Neural cell (in vitro differentiated cells): ENCODE measurements around the gene SLC35E3. TPM values are rescaled to one million over a fixed set of nuclear protein-coding genes. Genes with fewer than 3 reads are reported as not detected.

Source experiments
- H2AFZ ChIP-seq: fragments of 200-600, 300-800 bp; sonication (generic), shearing (Covaris generic); 2 replicates; pipeline ENCODE4 v1.6.0; 2014; ENCODE audit warnings: low read depth, mild to moderate bottlenecking, antibody characterized with exemption, low read length, moderate library complexity
- H3F3A ChIP-seq: fragments of 200-600 bp; shearing (Covaris generic); 2 replicates; pipeline ENCODE4 v1.6.1; 2016; ENCODE audit warnings: mild to moderate bottlenecking, moderate library complexity, mixed read lengths, antibody characterized with exemption, low read length; ENCODE audit not compliant: insufficient read depth, poor library complexity, severe bottlenecking
- H3K27ac ChIP-seq: fragments of 200-600, 300-800 bp; sonication (generic), shearing (Covaris generic); 2 replicates; pipeline ENCODE4 v1.5.1; 2014; ENCODE audit warnings: mild to moderate bottlenecking, low read length, moderate library complexity
- H3K27me3 ChIP-seq: fragments of 300-800, 200-600 bp; sonication (generic), shearing (Covaris generic); 2 replicates; pipeline ENCODE4 v1.6.0; 2014; ENCODE audit warnings: mild to moderate bottlenecking, low read depth, low read length, moderate library complexity; ENCODE audit not compliant: insufficient read depth
- H3K36me3 ChIP-seq: fragments of 300-800, 200-600 bp; sonication (generic), shearing (Covaris generic); 2 replicates; pipeline ENCODE4 v1.5.1; 2014; ENCODE audit warnings: mild to moderate bottlenecking, antibody characterized with exemption, low read length, moderate library complexity; ENCODE audit not compliant: insufficient read depth
- H3K4me2 ChIP-seq: fragments of 300-800, 200-600 bp; sonication (generic), shearing (Covaris generic); 2 replicates; pipeline ENCODE4 v1.6.0; 2014; ENCODE audit warnings: mild to moderate bottlenecking, low read length
- H3K4me3 ChIP-seq: fragments of 300-800, 200-600 bp; sonication (generic), shearing (Covaris generic); 2 replicates; pipeline ENCODE4 v1.5.1; 2014; ENCODE audit warnings: mild to moderate bottlenecking, low read length, moderate library complexity
- H3K79me2 ChIP-seq: fragments of 200-600 bp; shearing (Covaris generic); replicated peaks from 2 replicates; pipeline ENCODE4 v1.6.0; 2014; ENCODE audit warnings: mild to moderate bottlenecking, low read length, moderate library complexity; ENCODE audit not compliant: insufficient read depth
- H3K9ac ChIP-seq: fragments of 300-800, 200-600 bp; sonication (generic), shearing (Covaris generic); 2 replicates; pipeline ENCODE4 v1.6.1; 2016; ENCODE audit warnings: mild to moderate bottlenecking, low read length, mixed read lengths
- H3K9me2 ChIP-seq: fragments of 200-600 bp; shearing (Covaris generic); 2 replicates; pipeline ENCODE4 v1.6.1; 2016; ENCODE audit warnings: mild to moderate bottlenecking, low read length, mixed read lengths; ENCODE audit not compliant: insufficient read depth
- H3K9me3 ChIP-seq: fragments of 200-600, 300-800 bp; sonication (generic), shearing (Covaris generic); 2 replicates; pipeline ENCODE4 v1.6.1; 2016; ENCODE audit warnings: mild to moderate bottlenecking, mixed run types, low read length, moderate library complexity, mixed read lengths
- H4K20me1 ChIP-seq: fragments of 200-600 bp; shearing (Covaris generic); 2 replicates; pipeline ENCODE4 v1.6.1; 2016; ENCODE audit warnings: mild to moderate bottlenecking, mixed run types; ENCODE audit not compliant: insufficient read depth
- EP300 ChIP-seq: fragments of 450-650 bp; conservative IDR thresholded peaks from 2 replicates; pipeline ENCODE4 v1.6.1; 2014; ENCODE audit warnings: antibody characterized with exemption, mild to moderate bottlenecking, moderate library complexity; ENCODE audit not compliant: poor library complexity, severe bottlenecking
- EZH2 ChIP-seq: fragments of 200-600, 300-800 bp; shearing (Covaris generic), sonication (generic); IDR thresholded peaks from 2 replicates; pipeline ENCODE4 v1.6.1; 2014; ENCODE audit warnings: antibody characterized with exemption, low read length, borderline replicate concordance, mild to moderate bottlenecking; ENCODE audit not compliant: insufficient read depth, poor library complexity, severe bottlenecking
- MXI1 ChIP-seq: fragments of 450-650 bp; conservative IDR thresholded peaks from 2 replicates; pipeline ENCODE4 v1.6.1; 2014; ENCODE audit warnings: antibody characterized with exemption, mild to moderate bottlenecking; ENCODE audit not compliant: poor library complexity, severe bottlenecking
- POLR2AphosphoS5 ChIP-seq: IDR thresholded peaks from 2 replicates; pipeline ENCODE4 v1.6.1; 2012
- RAD21 ChIP-seq: fragments of 450-650 bp; conservative IDR thresholded peaks from 2 replicates; pipeline ENCODE4 v1.6.1; 2014; ENCODE audit warnings: antibody characterized with exemption, mild to moderate bottlenecking, moderate library complexity
- SMC3 ChIP-seq: fragments of 450-650 bp; conservative IDR thresholded peaks from 2 replicates; pipeline ENCODE4 v1.6.1; 2014; ENCODE audit warnings: antibody characterized with exemption, mild to moderate bottlenecking, moderate library complexity; ENCODE audit not compliant: poor library complexity
- TAF1 ChIP-seq: IDR thresholded peaks from 2 replicates; pipeline ENCODE4 v1.6.1; 2012; ENCODE audit warnings: low read depth
- polyA plus RNA-seq: library from polyadenylated mRNA; depleted of rRNA; stranded (reverse); fragments of >200 nt; gene quantifications from 2 replicates; pipeline ENCODE4 v1.2.3, GENCODE V29; 2014
- TF ChIP-seq, protein P1 (sequence below): fragments of 450-650 bp; IDR thresholded peaks from 2 replicates; pipeline ENCODE4 v1.5.1; 2014; ENCODE audit warnings: antibody characterized with exemption, mild to moderate bottlenecking, moderate library complexity; ENCODE audit not compliant: poor library complexity, severe bottlenecking
- TF ChIP-seq, protein P2 (sequence below): IDR thresholded peaks from 2 replicates; pipeline ENCODE4 v1.6.1; 2012; ENCODE audit warnings: borderline replicate concordance

Gene SLC35E3
- polyA plus RNA-seq, 1 donor from 2014 or later: 10.5 TPM

DNA sequence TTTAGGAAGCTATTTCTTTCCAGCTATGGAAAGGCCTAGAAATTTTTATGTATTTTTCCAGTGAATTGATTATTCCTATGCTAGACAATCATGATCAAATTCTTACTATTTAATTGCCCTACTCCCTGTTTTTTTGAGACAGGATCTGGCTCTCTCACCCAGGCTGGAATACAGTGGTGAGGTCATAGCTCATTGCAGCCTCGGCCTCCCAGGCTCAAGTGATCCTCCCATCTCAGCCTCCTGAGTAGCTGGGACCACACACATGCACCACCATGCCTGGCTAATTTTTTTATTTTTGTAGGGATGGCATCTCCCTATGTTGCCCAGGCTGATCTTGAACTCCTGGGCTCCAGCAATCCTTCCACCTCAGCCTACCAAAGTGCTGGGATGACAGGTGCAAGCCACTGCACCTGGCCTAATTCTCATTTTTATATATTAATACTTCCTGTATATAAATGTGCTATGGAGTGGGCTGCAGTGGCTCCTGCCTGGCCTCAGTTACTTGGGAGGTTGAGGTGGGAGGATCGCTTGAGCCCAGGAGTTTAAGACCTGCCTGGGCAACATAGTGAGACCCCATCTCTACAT lies 46.0 kb downstream of the SLC35E3 start:
- H3K4me2 ChIP-seq: no peak overlapping the region
- H3K9me2 ChIP-seq: no peaks in the 10 kb centered on the region
- H3K9me3 ChIP-seq: no peaks in the 10 kb centered on the region
- no peaks in the 10 kb centered on the region for H3F3A ChIP-seq
- TF ChIP-seq, protein P1, sequence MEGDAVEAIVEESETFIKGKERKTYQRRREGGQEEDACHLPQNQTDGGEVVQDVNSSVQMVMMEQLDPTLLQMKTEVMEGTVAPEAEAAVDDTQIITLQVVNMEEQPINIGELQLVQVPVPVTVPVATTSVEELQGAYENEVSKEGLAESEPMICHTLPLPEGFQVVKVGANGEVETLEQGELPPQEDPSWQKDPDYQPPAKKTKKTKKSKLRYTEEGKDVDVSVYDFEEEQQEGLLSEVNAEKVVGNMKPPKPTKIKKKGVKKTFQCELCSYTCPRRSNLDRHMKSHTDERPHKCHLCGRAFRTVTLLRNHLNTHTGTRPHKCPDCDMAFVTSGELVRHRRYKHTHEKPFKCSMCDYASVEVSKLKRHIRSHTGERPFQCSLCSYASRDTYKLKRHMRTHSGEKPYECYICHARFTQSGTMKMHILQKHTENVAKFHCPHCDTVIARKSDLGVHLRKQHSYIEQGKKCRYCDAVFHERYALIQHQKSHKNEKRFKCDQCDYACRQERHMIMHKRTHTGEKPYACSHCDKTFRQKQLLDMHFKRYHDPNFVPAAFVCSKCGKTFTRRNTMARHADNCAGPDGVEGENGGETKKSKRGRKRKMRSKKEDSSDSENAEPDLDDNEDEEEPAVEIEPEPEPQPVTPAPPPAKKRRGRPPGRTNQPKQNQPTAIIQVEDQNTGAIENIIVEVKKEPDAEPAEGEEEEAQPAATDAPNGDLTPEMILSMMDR: no peak
- TF ChIP-seq MXI1: no peak
- TF ChIP-seq POLR2AphosphoS5: no peak
- no peak for TF ChIP-seq TAF1
- TF ChIP-seq RAD21: no peak
- no peaks in the 10 kb centered on the region for H3K27me3 ChIP-seq
- no peaks in the 10 kb centered on the region for H3K79me2 ChIP-seq
- no peaks in the 10 kb centered on the region for H4K20me1 ChIP-seq
- no peak overlapping the region for H2AFZ ChIP-seq
- H3K9ac ChIP-seq: no peak overlapping the region
- H3K27ac ChIP-seq: no peak overlapping the region
- H3K4me3 ChIP-seq: no peak overlapping the region
- no peaks in the 10 kb centered on the region for H3K36me3 ChIP-seq

DNA sequence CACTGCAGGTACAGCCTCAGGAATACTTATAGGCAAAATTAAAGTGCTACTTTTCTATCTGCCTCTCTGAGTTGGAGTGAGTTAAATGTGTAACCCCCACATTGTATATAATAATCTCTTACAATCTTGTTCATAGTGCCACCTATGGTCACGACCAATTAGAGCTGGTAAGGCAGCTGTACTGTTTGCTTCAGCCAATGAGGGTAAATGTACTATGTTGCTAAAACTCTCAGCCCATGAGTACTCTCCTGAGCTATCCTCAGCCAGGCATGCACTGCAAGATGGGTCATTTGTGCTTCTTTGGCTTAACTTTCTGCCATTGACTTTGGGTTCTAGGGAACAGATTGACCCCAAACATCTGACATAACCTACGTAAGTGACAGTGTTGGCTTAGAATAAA lies 47.0 kb downstream of the SLC35E3 start:
- Histone ChIP-seq H3K9me2 (no peaks in the 10 kb centered on the region), H2AFZ (no peak overlapping the region), H3K9ac (no peak overlapping the region), H3K27ac (no peak overlapping the region), H3K36me3 (no peaks in the 10 kb centered on the region), H3K4me2 (no peak overlapping the region), H3K27me3 (no peaks in the 10 kb centered on the region), H3K4me3 (no peak overlapping the region), H3K9me3 (no peaks in the 10 kb centered on the region), H4K20me1 (no peaks in the 10 kb centered on the region), H3F3A (no peaks in the 10 kb centered on the region), H3K79me2 (no peaks in the 10 kb centered on the region)
- no peak for TF ChIP-seq TAF1
- TF ChIP-seq RAD21: no peak
- TF ChIP-seq EP300: no peak
- TF ChIP-seq MXI1: no peak
- TF ChIP-seq, protein P2, sequence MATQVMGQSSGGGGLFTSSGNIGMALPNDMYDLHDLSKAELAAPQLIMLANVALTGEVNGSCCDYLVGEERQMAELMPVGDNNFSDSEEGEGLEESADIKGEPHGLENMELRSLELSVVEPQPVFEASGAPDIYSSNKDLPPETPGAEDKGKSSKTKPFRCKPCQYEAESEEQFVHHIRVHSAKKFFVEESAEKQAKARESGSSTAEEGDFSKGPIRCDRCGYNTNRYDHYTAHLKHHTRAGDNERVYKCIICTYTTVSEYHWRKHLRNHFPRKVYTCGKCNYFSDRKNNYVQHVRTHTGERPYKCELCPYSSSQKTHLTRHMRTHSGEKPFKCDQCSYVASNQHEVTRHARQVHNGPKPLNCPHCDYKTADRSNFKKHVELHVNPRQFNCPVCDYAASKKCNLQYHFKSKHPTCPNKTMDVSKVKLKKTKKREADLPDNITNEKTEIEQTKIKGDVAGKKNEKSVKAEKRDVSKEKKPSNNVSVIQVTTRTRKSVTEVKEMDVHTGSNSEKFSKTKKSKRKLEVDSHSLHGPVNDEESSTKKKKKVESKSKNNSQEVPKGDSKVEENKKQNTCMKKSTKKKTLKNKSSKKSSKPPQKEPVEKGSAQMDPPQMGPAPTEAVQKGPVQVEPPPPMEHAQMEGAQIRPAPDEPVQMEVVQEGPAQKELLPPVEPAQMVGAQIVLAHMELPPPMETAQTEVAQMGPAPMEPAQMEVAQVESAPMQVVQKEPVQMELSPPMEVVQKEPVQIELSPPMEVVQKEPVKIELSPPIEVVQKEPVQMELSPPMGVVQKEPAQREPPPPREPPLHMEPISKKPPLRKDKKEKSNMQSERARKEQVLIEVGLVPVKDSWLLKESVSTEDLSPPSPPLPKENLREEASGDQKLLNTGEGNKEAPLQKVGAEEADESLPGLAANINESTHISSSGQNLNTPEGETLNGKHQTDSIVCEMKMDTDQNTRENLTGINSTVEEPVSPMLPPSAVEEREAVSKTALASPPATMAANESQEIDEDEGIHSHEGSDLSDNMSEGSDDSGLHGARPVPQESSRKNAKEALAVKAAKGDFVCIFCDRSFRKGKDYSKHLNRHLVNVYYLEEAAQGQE: no peak
- no peak for TF ChIP-seq EZH2
- no peak for TF ChIP-seq POLR2AphosphoS5
- TF ChIP-seq, protein P1: no peak
- no peak for TF ChIP-seq SMC3
